ENCODE results near the gene PYGO1. TPM values are rescaled to one million over a fixed set of nuclear protein-coding genes. Genes with fewer than 3 reads are reported as not detected.
"Not testable (repeated sequence)": the region's sequence is repeated elsewhere in the genome, so short reads cannot be mapped to it uniquely, and the experiment has no call there.

The PYGO1 gene
- total and polyA plus RNA-seq, 9 donors, result 5.1 to 15.6 (median 9.2) TPM

GRCh38 chr15:55615445-55615844 is 27.3 kb upstream of the PYGO1 start:
- WGBS (ENCODE audit: insufficient coverage), result no CpG with 5 or more reads among the region's 1 CpG
- Histone ChIP-seq H3K27me3 (ENCODE audit: control insufficient read depth, insufficient read depth, low read length) (no peaks in the 10 kb centered on the region), H3K27ac (ENCODE audit: low read length) (no peak overlapping the region), H3K36me3 (ENCODE audit: control insufficient read depth, insufficient read depth, low read length) (peaks cover 3% of the 10 kb centered on the region), H3K4me1 (ENCODE audit: control insufficient read depth, insufficient read depth, low read length) (no peaks in the 10 kb centered on the region), H3K9me3 (replicated peaks; ENCODE audit: control insufficient read depth, low read depth, low read length) (no peaks in the 10 kb centered on the region), H3K4me3 (ENCODE audit: low read length) (no peak overlapping the region)
- no peak for DNase-seq

GRCh38 chr15:55613727-55614126 is 25.6 kb upstream of the PYGO1 start:
- Histone ChIP-seq H3K4me3 (ENCODE audit: low read length) (no peak overlapping the region), H3K4me1 (ENCODE audit: control insufficient read depth, insufficient read depth, low read length) (no peaks in the 10 kb centered on the region), H3K27me3 (ENCODE audit: control insufficient read depth, insufficient read depth, low read length) (no peaks in the 10 kb centered on the region), H3K9me3 (replicated peaks; ENCODE audit: control insufficient read depth, low read depth, low read length) (no peaks in the 10 kb centered on the region), H3K36me3 (ENCODE audit: control insufficient read depth, insufficient read depth, low read length) (no peaks in the 10 kb centered on the region), H3K27ac (ENCODE audit: low read length) (no peak overlapping the region)
- DNase-seq, result no peak
- WGBS (ENCODE audit: insufficient coverage), result 79% methylated on average over 2 of the region's 4 CpGs

GRCh38 chr15:55606214-55606613 is 18.1 kb upstream of the PYGO1 start:
- H3K27ac ChIP-seq (ENCODE audit: low read length), result no peak overlapping the region
- no peaks in the 10 kb centered on the region for H3K36me3 ChIP-seq (ENCODE audit: control insufficient read depth, insufficient read depth, low read length)
- no peaks in the 10 kb centered on the region for H3K9me3 ChIP-seq (replicated peaks; ENCODE audit: control insufficient read depth, low read depth, low read length)
- no peak for DNase-seq
- H3K4me3 ChIP-seq (ENCODE audit: low read length), result no peak overlapping the region
- 80% methylated on average over 1 of the region's 5 CpGs for WGBS (ENCODE audit: insufficient coverage)
- H3K4me1 ChIP-seq (ENCODE audit: control insufficient read depth, insufficient read depth, low read length), result no peaks in the 10 kb centered on the region
- H3K27me3 ChIP-seq (ENCODE audit: control insufficient read depth, insufficient read depth, low read length), result no peaks in the 10 kb centered on the region

GRCh38 chr15:55601374-55601773 is 13.2 kb upstream of the PYGO1 start:
- Histone ChIP-seq H3K4me3 (ENCODE audit: low read length) (no peak overlapping the region), H3K9me3 (replicated peaks; ENCODE audit: control insufficient read depth, low read depth, low read length) (no peaks in the 10 kb centered on the region), H3K27me3 (ENCODE audit: control insufficient read depth, insufficient read depth, low read length) (no peaks in the 10 kb centered on the region), H3K36me3 (ENCODE audit: control insufficient read depth, insufficient read depth, low read length) (no peaks in the 10 kb centered on the region), H3K4me1 (ENCODE audit: control insufficient read depth, insufficient read depth, low read length) (no peaks in the 10 kb centered on the region), H3K27ac (ENCODE audit: low read length) (no peak overlapping the region)
- no CpG with 5 or more reads among the region's 5 CpGs for WGBS (ENCODE audit: insufficient coverage)
- no peak for DNase-seq

- Histone ChIP-seq H3K36me3 (ENCODE audit: control insufficient read depth, insufficient read depth, low read length) (no peaks in the 10 kb centered on the region), H3K27ac (ENCODE audit: low read length) (no peak overlapping the region), H3K27me3 (ENCODE audit: control insufficient read depth, insufficient read depth, low read length) (no peaks in the 10 kb centered on the region), H3K4me3 (ENCODE audit: low read length) (no peak overlapping the region), H3K9me3 (replicated peaks; ENCODE audit: control insufficient read depth, low read depth, low read length) (no peaks in the 10 kb centered on the region), H3K4me1 (ENCODE audit: control insufficient read depth, insufficient read depth, low read length) (no peaks in the 10 kb centered on the region)
- 60% methylated on average over 1 of the region's 3 CpGs for WGBS (ENCODE audit: insufficient coverage)
- DNase-seq, result no peak
Observed at GRCh38 chr15:55599439-55599838, 11.3 kb upstream of the PYGO1 start.

- no CpG with 5 or more reads among the region's 1 CpG for WGBS (ENCODE audit: insufficient coverage)
- not testable (repeated sequence) for H3K27ac ChIP-seq (ENCODE audit: low read length); DNase-seq
Observed at GRCh38 chr15:55593019-55593418, 4.9 kb upstream of the PYGO1 start.

GRCh38 chr15:55590788-55591187 is 2.6 kb upstream of the PYGO1 start:
- Histone ChIP-seq H3K4me1 (ENCODE audit: control insufficient read depth, insufficient read depth, low read length) (peaks cover 14% of the 10 kb centered on the region), H3K4me3 (ENCODE audit: low read length) (no peak overlapping the region), H3K36me3 (ENCODE audit: control insufficient read depth, insufficient read depth, low read length) (no peaks in the 10 kb centered on the region), H3K27me3 (ENCODE audit: control insufficient read depth, insufficient read depth, low read length) (peaks cover 3% of the 10 kb centered on the region), H3K27ac (ENCODE audit: low read length) (no peak overlapping the region), H3K9me3 (replicated peaks; ENCODE audit: control insufficient read depth, low read depth, low read length) (no peaks in the 10 kb centered on the region)
- 50% methylated on average over 1 of the region's 3 CpGs for WGBS (ENCODE audit: insufficient coverage)
- DNase-seq, result no peak

More at GRCh38 chr15:55593019-55593418, 4.9 kb upstream of the PYGO1 start:
- H3K4me3 ChIP-seq (ENCODE audit: low read length); H3K36me3 ChIP-seq (ENCODE audit: control insufficient read depth, insufficient read depth, low read length); H3K27me3 ChIP-seq (ENCODE audit: control insufficient read depth, insufficient read depth, low read length); H3K9me3 ChIP-seq (replicated peaks; ENCODE audit: control insufficient read depth, low read depth, low read length); H3K4me1 ChIP-seq (ENCODE audit: control insufficient read depth, insufficient read depth, low read length): not testable (repeated sequence)

- H3K27me3 ChIP-seq (ENCODE audit: control insufficient read depth, insufficient read depth, low read length), result peaks cover 3% of the 10 kb centered on the region
- DNase-seq, result peak; percentile 46
- 23% methylated on average over 2 of the region's 10 CpGs for WGBS (ENCODE audit: insufficient coverage)
Observed at GRCh38 chr15:55589287-55589686, 1.1 kb upstream of the PYGO1 start.

GRCh38 chr15:55588815-55589115 is 620 bp upstream of the PYGO1 start:
- Histone ChIP-seq H3K9me3 (replicated peaks; ENCODE audit: control insufficient read depth, low read depth, low read length) (no peaks in the 10 kb centered on the region), H3K27me3 (ENCODE audit: control insufficient read depth, insufficient read depth, low read length) (peaks cover 3% of the 10 kb centered on the region), H3K4me3 (ENCODE audit: low read length) (peak overlapping the region; percentile 69), H3K27ac (ENCODE audit: low read length) (peak overlapping the region; percentile 91), H3K4me1 (ENCODE audit: control insufficient read depth, insufficient read depth, low read length) (peaks cover 14% of the 10 kb centered on the region), H3K36me3 (ENCODE audit: control insufficient read depth, insufficient read depth, low read length) (no peaks in the 10 kb centered on the region)
- WGBS (ENCODE audit: insufficient coverage), result 2% methylated on average over 15 of the region's 19 CpGs
- no peak for DNase-seq

More at GRCh38 chr15:55589287-55589686, 1.1 kb upstream of the PYGO1 start:
- no peaks in the 10 kb centered on the region for H3K36me3 ChIP-seq (ENCODE audit: control insufficient read depth, insufficient read depth, low read length)
- H3K4me3 ChIP-seq (ENCODE audit: low read length), result peak overlapping the region; percentile 69
- peak overlapping the region; percentile 91 for H3K27ac ChIP-seq (ENCODE audit: low read length)
- peaks cover 14% of the 10 kb centered on the region for H3K4me1 ChIP-seq (ENCODE audit: control insufficient read depth, insufficient read depth, low read length)
- no peaks in the 10 kb centered on the region for H3K9me3 ChIP-seq (replicated peaks; ENCODE audit: control insufficient read depth, low read depth, low read length)

GRCh38 chr15:55587321-55588069 is 650 bp downstream of the PYGO1 start:
- peak; percentile 72 for DNase-seq
- H3K27ac ChIP-seq (ENCODE audit: low read length), result peak overlapping the region; percentile 83
- H3K9me3 ChIP-seq (replicated peaks; ENCODE audit: control insufficient read depth, low read depth, low read length), result no peaks in the 10 kb centered on the region
- peaks cover 3% of the 10 kb centered on the region for H3K27me3 ChIP-seq (ENCODE audit: control insufficient read depth, insufficient read depth, low read length)
- peak overlapping the region; percentile 72 for H3K4me3 ChIP-seq (ENCODE audit: low read length)
- no peaks in the 10 kb centered on the region for H3K36me3 ChIP-seq (ENCODE audit: control insufficient read depth, insufficient read depth, low read length)
- under 1% methylated on average over 53 of the region's 65 CpGs for WGBS (ENCODE audit: insufficient coverage)
- peaks cover 14% of the 10 kb centered on the region for H3K4me1 ChIP-seq (ENCODE audit: control insufficient read depth, insufficient read depth, low read length)

- H3K27ac ChIP-seq (ENCODE audit: low read length), result no peak overlapping the region
- WGBS (ENCODE audit: insufficient coverage), result no CpG with 5 or more reads among the region's 3 CpGs
- H3K36me3 ChIP-seq (ENCODE audit: control insufficient read depth, insufficient read depth, low read length), result no peaks in the 10 kb centered on the region
- peaks cover 3% of the 10 kb centered on the region for H3K27me3 ChIP-seq (ENCODE audit: control insufficient read depth, insufficient read depth, low read length)
- no peaks in the 10 kb centered on the region for H3K9me3 ChIP-seq (replicated peaks; ENCODE audit: control insufficient read depth, low read depth, low read length)
- H3K4me1 ChIP-seq (ENCODE audit: control insufficient read depth, insufficient read depth, low read length), result peaks cover 14% of the 10 kb centered on the region
- peak overlapping the region; percentile 72 for H3K4me3 ChIP-seq (ENCODE audit: low read length)
- DNase-seq, result no peak
Observed at GRCh38 chr15:55586808-55587207, 1.3 kb downstream of the PYGO1 start.
